ENCODE data around the gene PHLPP1.

PHLPP1 gene

GRCh38 chr18:62768558-62768943 is 53.2 kb downstream of the PHLPP1 start:
- no peak for TF ChIP-seq EZH2phosphoT487 (conservative IDR thresholded peaks at IDR 0.05; ENCODE audit: low read length)
- no peak for TF ChIP-seq CTCF (IDR thresholded peaks at IDR 0.05; ENCODE audit: insufficient read depth, low read length, poor library complexity, severe bottlenecking)
- no peaks in the 10 kb centered on the region for H3F3A ChIP-seq (ENCODE audit: insufficient read depth)
- H3K9ac ChIP-seq (ENCODE audit: low read length), result no peak overlapping the region
- H3K4me3 ChIP-seq (ENCODE audit: insufficient read depth, low read length, poor library complexity, severe bottlenecking), result no peak overlapping the region
- H3K27me3 ChIP-seq (ENCODE audit: low read length), result no peaks in the 10 kb centered on the region
- H3K4me2 ChIP-seq (ENCODE audit: low read depth, low read length, poor library complexity, severe bottlenecking), result no peak overlapping the region
- no peaks in the 10 kb centered on the region for H3K9me3 ChIP-seq (ENCODE audit: insufficient read depth, low read length)
- peaks cover 12% of the 10 kb centered on the region; the same call in 1 of the 2 replicates for H3K79me2 ChIP-seq (ENCODE audit: insufficient read depth, low read length)
- no peak overlapping the region for H2AFZ ChIP-seq (ENCODE audit: low read depth, low read length, severe bottlenecking)
- no peaks in the 10 kb centered on the region for H3K9me2 ChIP-seq (replicated peaks; ENCODE audit: insufficient read depth, low read length)
- H3K36me3 ChIP-seq (ENCODE audit: low read length), result no peaks in the 10 kb centered on the region
- peaks cover 16% of the 10 kb centered on the region for H4K20me1 ChIP-seq (ENCODE audit: low read depth, low read length)
- H3K27ac ChIP-seq (ENCODE audit: low read depth, low read length), result no peak overlapping the region

- Histone ChIP-seq H3K27ac (ENCODE audit: low read depth, low read length) (no peak overlapping the region), H3K9me2 (replicated peaks; ENCODE audit: insufficient read depth, low read length) (no peaks in the 10 kb centered on the region), H3F3A (ENCODE audit: insufficient read depth) (no peaks in the 10 kb centered on the region), H3K9ac (ENCODE audit: low read length) (no peak overlapping the region), H2AFZ (ENCODE audit: low read depth, low read length, severe bottlenecking) (no peak overlapping the region), H3K36me3 (ENCODE audit: low read length) (no peaks in the 10 kb centered on the region), H4K20me1 (ENCODE audit: low read depth, low read length) (peaks cover 16% of the 10 kb centered on the region), H3K9me3 (ENCODE audit: insufficient read depth, low read length) (no peaks in the 10 kb centered on the region), H3K4me2 (ENCODE audit: low read depth, low read length, poor library complexity, severe bottlenecking) (no peak overlapping the region), H3K4me3 (ENCODE audit: insufficient read depth, low read length, poor library complexity, severe bottlenecking) (no peak overlapping the region), H3K27me3 (ENCODE audit: low read length) (no peaks in the 10 kb centered on the region), H3K79me2 (ENCODE audit: insufficient read depth, low read length) (peaks cover 12% of the 10 kb centered on the region; the same call in 1 of the 2 replicates)
- TF ChIP-seq CTCF (IDR thresholded peaks at IDR 0.05; ENCODE audit: insufficient read depth, low read length, poor library complexity, severe bottlenecking) (no peak), EZH2phosphoT487 (conservative IDR thresholded peaks at IDR 0.05; ENCODE audit: low read length) (no peak)
Measured at GRCh38 chr18:62769216-62769615, 53.9 kb downstream of the PHLPP1 start.

GRCh38 chr18:62771494-62772270 is 56.3 kb downstream of the PHLPP1 start:
- Histone ChIP-seq H3K4me3 (ENCODE audit: insufficient read depth, low read length, poor library complexity, severe bottlenecking) (no peak overlapping the region), H3K4me2 (ENCODE audit: low read depth, low read length, poor library complexity, severe bottlenecking) (no peak overlapping the region), H3K9me2 (replicated peaks; ENCODE audit: insufficient read depth, low read length) (no peaks in the 10 kb centered on the region), H3K9ac (ENCODE audit: low read length) (no peak overlapping the region), H3K9me3 (ENCODE audit: insufficient read depth, low read length) (no peaks in the 10 kb centered on the region), H3K27ac (ENCODE audit: low read depth, low read length) (no peak overlapping the region), H2AFZ (ENCODE audit: low read depth, low read length, severe bottlenecking) (no peak overlapping the region), H3K79me2 (ENCODE audit: insufficient read depth, low read length) (peaks cover 12% of the 10 kb centered on the region; the same call in 1 of the 2 replicates), H3K27me3 (ENCODE audit: low read length) (no peaks in the 10 kb centered on the region), H4K20me1 (ENCODE audit: low read depth, low read length) (peaks cover 20% of the 10 kb centered on the region), H3F3A (ENCODE audit: insufficient read depth) (no peaks in the 10 kb centered on the region), H3K36me3 (ENCODE audit: low read length) (no peaks in the 10 kb centered on the region)
- TF ChIP-seq EZH2phosphoT487 (conservative IDR thresholded peaks at IDR 0.05; ENCODE audit: low read length), result no peak
- TF ChIP-seq CTCF (IDR thresholded peaks at IDR 0.05; ENCODE audit: insufficient read depth, low read length, poor library complexity, severe bottlenecking), result no peak
